Renal pelvis (tissue), 4 donors: Measurements from ENCODE around the gene TAMALIN. TPM values are rescaled to one million over a fixed set of nuclear protein-coding genes. Genes with fewer than 3 reads are reported as not detected.
A peak's percentile ranks its signal among the peaks of the same experiment; 100 is the strongest.

Experiments used
- DNase-seq: peaks from one replicate; pipeline ENCODE4 v3.0.0-alpha.2; 2013
- polyA plus RNA-seq, 3 donors: library from polyadenylated mRNA; unstranded; fragments of 120-200 nt; gene quantifications; one replicate each; pipeline ENCODE4 v1.2.1, GENCODE V29; 2013; ENCODE audit not compliant: insufficient read length in 3 of 3

Gene TAMALIN
- polyA plus RNA-seq, 3 donors: 17.7 to 20.3 (median 19.3) TPM

- DNase-seq: no peak
These were observed 4.2 kb downstream of the TAMALIN start for GRCh38 chr12:52010692-52011601.

- DNase-seq: no peak
These were observed 5.0 kb downstream of the TAMALIN start for GRCh38 chr12:52011602-52012214.

GRCh38 chr12:52013626-52014310 lies 7.0 kb downstream of the TAMALIN start:
- no peak for DNase-seq

- no peak for DNase-seq
These were observed 8.1 kb downstream of the TAMALIN start for GRCh38 chr12:52014567-52015530.

GRCh38 chr12:52015532-52016041 lies 8.8 kb downstream of the TAMALIN start:
- no peak for DNase-seq

- no peak for DNase-seq
These were observed 11.8 kb downstream of the TAMALIN start for GRCh38 chr12:52018433-52019112.

GRCh38 chr12:52019113-52019770 lies 12.5 kb downstream of the TAMALIN start:
- no peak for DNase-seq

GRCh38 chr12:52020539-52021336 lies 14.0 kb downstream of the TAMALIN start:
- no peak for DNase-seq

- DNase-seq: no peak
These were observed 16.1 kb downstream of the TAMALIN start for GRCh38 chr12:52022841-52023181.

- no peak for DNase-seq
These were observed 16.6 kb downstream of the TAMALIN start for GRCh38 chr12:52023182-52023975.

GRCh38 chr12:52023976-52024688 lies 17.4 kb downstream of the TAMALIN start:
- DNase-seq: no peak

- no peak for DNase-seq
These were observed 18.1 kb downstream of the TAMALIN start for GRCh38 chr12:52024845-52025230.

- DNase-seq: no peak
These were observed 19.5 kb downstream of the TAMALIN start for GRCh38 chr12:52026263-52026662.

GRCh38 chr12:52027085-52027843 lies 20.5 kb downstream of the TAMALIN start:
- no peak for DNase-seq

- DNase-seq: no peak
These were observed 22.9 kb downstream of the TAMALIN start for GRCh38 chr12:52029685-52030084.

- DNase-seq: no peak
These were observed 25.7 kb downstream of the TAMALIN start for GRCh38 chr12:52032446-52032803.

- peak; percentile 96 for DNase-seq
These were observed 26.2 kb downstream of the TAMALIN start for GRCh38 chr12:52032804-52033445.
